ENCODE results near the gene A2ML1. TPM values are rescaled to one million over a fixed set of nuclear protein-coding genes. Genes with fewer than 3 reads are reported as not detected.

A2ML1 gene
- total RNA-seq, 1 donor: not detected

- DNase-seq (ENCODE audit: low read depth): no peak
- no peak for TF ChIP-seq CTCF (IDR thresholded peaks at IDR 0.05; ENCODE audit: insufficient read depth, low read depth, low read length)
- H3K4me3 ChIP-seq (ENCODE audit: low read depth, low read length): no peak overlapping the region
Measured at GRCh38 chr12:8911606-8912268, 89.3 kb downstream of the A2ML1 start.

- no peak for TF ChIP-seq CTCF (IDR thresholded peaks at IDR 0.05; ENCODE audit: insufficient read depth, low read depth, low read length)
- no peak for DNase-seq (ENCODE audit: low read depth)
- H3K4me3 ChIP-seq (ENCODE audit: low read depth, low read length): no peak overlapping the region
Measured at GRCh38 chr12:8912914-8913313, 90.5 kb downstream of the A2ML1 start.

- no peak for TF ChIP-seq CTCF (IDR thresholded peaks at IDR 0.05; ENCODE audit: insufficient read depth, low read depth, low read length)
- DNase-seq (ENCODE audit: low read depth): no peak
- peak overlapping the region; percentile 76 for H3K4me3 ChIP-seq (ENCODE audit: low read depth, low read length)
Measured at GRCh38 chr12:8913702-8914032, 91.2 kb downstream of the A2ML1 start.

DNA sequence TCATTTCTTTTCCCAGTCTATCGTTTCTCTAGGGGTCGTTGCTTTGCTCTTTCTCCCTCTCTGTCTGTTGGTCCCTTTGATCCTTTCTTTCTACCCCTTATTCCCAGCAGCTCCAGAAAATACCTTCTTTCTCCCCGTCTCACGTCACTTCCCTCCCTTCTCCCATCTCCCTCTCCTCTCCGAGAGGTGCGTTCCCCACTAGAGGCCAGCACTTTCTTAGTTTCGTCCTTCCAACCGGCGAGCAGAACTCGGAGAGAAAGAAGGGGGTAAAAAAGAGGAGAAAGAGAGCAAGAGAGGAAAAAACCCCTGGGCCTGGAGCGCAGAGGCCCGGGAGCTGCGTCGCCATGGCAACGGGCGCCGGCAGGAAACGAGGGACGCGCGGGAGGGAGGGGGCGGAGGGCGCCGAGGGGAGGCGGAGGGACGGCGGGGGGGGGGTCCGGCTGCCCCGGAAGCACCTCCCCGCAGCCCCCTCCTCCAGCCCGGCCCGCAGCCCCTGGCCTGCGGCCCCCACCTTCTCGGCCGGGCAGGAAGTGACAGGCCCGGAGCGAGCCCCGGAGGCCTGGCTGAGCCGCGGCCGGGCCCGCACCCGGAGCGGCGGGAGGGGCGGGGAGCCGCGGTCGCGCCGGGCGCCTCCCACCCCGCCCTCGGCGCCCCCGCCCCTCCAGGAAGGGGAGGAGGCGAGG lies 91.8 kb downstream of the A2ML1 start, which contains the start of gene PHC1:
TSS of gene PHC1 (plus strand) at position 477 of the 683 bp plus-strand sequence. CDS start 3,169 bp downstream, outside the sequence.
- peak; percentile 57 for TF ChIP-seq CTCF (IDR thresholded peaks at IDR 0.05; ENCODE audit: insufficient read depth, low read depth, low read length)
- DNase-seq (ENCODE audit: low read depth): peak; percentile 77

DNA sequence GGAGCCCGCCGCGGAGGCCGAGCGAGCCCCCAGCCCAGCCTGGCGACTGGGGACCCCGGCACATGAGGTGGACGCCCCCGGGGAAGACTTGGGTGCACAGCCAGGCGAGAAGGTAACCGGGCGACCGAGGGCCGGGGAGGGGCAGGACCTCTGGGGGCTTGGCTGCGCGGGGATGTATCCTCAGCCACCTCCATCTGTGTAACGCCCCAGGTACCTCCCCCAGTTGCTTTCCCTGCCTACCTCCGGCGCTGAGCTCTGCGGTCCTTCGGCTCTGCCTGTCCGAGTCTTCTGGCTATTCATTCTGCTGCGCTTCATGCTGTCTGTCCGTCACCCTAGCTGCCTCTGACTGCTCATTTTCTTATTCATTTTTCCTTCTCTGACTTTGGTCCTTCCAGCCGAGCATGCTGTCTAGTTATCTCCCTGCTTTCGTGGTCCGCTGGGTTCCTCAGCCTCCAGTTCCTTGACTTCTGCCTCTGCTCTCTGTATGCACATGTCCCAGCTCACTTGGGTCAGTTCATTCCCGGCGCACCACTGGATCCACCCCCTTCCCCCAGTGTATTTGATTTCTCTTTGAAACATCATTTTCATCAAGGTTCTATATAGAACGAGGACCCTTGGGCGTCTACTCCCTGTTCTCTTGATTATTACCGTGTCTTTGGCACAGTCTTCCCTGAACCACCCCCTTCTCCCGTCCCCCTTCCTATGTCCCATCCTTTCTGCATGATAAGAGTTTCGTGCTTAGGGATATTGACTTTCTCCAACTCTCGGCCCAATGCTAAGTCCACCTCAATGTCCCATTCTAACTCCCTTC lies 92.5 kb downstream of the A2ML1 start:
- DNase-seq (ENCODE audit: low read depth): peak; percentile 41
- H3K4me3 ChIP-seq (ENCODE audit: low read depth, low read length): peak overlapping the region; percentile 72

More for the DNA sequence above, 91.8 kb downstream of the A2ML1 start, which contains the start of gene PHC1:
- peak within 1 kb of the TSS; percentile 76 for H3K4me3 ChIP-seq (ENCODE audit: low read depth, low read length)

More for the DNA sequence above, 92.5 kb downstream of the A2ML1 start:
- TF ChIP-seq CTCF (IDR thresholded peaks at IDR 0.05; ENCODE audit: insufficient read depth, low read depth, low read length): no peak
